WTC11 (cell line): ENCODE results near the gene SAMSN1.

Experiments used
- CREM ChIP-seq: sonication (generic); formaldehyde crosslinking; IDR thresholded peaks from 2 replicates; pipeline ENCODE4 v1.8.1; 2022; ENCODE audit warnings: mild to moderate bottlenecking, missing genetic modification reagents, moderate library complexity
- ELF4 ChIP-seq: sonication (generic); formaldehyde crosslinking; IDR thresholded peaks from 2 replicates; pipeline ENCODE4 v1.8.1; 2022; ENCODE audit warnings: low read depth, mild to moderate bottlenecking, moderate library complexity, missing genetic modification reagents
- MYBL2 ChIP-seq: sonication (generic); formaldehyde crosslinking; IDR thresholded peaks from 2 replicates; pipeline ENCODE4 v1.8.1; 2023; ENCODE audit warnings: mild to moderate bottlenecking, moderate library complexity, missing genetic modification reagents
- NR3C1 ChIP-seq: sonication (generic); formaldehyde crosslinking; conservative IDR thresholded peaks from 2 replicates; pipeline ENCODE4 v1.8.1; 2023; ENCODE audit warnings: low read depth, mild to moderate bottlenecking, missing genetic modification reagents
- TEAD4 ChIP-seq: sonication (generic); formaldehyde crosslinking; IDR thresholded peaks from 2 replicates; pipeline ENCODE4 v1.8.0; 2022; ENCODE audit warnings: mild to moderate bottlenecking, missing genetic modification reagents
- ZNF317 ChIP-seq: sonication (generic); formaldehyde crosslinking; IDR thresholded peaks from 2 replicates; pipeline ENCODE4 v1.8.1; 2023; ENCODE audit warnings: low read depth, mild to moderate bottlenecking, moderate library complexity, missing genetic modification reagents, borderline replicate concordance
- TF ChIP-seq, protein P1 (sequence below): sonication (generic); formaldehyde crosslinking; IDR thresholded peaks from 2 replicates; pipeline ENCODE4 v1.8.1; 2023; ENCODE audit warnings: mild to moderate bottlenecking, missing genetic modification reagents, moderate library complexity
- TF ChIP-seq, protein P2 (sequence below): fragments of 200-600 bp; IDR thresholded peaks from 2 replicates; pipeline ENCODE4 v1.8.0; 2022; ENCODE audit warnings: antibody characterized with exemption
- TF ChIP-seq, protein P3 (sequence below): sonication (generic); formaldehyde crosslinking; IDR thresholded peaks from 2 replicates; pipeline ENCODE4 v1.8.0; 2023; ENCODE audit warnings: mild to moderate bottlenecking, missing genetic modification reagents

DNA sequence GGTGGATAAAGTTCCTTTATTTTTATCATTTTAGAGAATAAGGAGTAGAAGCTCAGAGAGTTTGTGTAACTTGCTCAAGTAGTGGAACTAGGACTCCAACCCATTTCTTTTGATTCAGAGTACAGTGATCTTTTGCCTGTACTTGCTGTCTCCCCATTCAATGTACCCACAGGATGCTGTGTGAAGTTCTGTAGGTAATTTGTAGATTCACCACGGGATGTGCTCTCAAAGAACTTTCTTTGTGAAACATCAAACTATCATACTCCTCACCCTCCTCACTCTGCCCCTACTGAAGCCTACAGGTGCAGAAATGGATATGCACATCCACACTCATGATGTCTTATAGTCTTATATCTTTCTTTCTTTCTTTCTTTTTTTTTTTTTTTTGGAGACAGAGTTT lies 97.3 kb downstream of the SAMSN1 start:
- TF ChIP-seq, protein P1, sequence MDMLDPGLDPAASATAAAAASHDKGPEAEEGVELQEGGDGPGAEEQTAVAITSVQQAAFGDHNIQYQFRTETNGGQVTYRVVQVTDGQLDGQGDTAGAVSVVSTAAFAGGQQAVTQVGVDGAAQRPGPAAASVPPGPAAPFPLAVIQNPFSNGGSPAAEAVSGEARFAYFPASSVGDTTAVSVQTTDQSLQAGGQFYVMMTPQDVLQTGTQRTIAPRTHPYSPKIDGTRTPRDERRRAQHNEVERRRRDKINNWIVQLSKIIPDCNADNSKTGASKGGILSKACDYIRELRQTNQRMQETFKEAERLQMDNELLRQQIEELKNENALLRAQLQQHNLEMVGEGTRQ (CRISPR knock-in tag): no peak
- TF ChIP-seq, protein P2, sequence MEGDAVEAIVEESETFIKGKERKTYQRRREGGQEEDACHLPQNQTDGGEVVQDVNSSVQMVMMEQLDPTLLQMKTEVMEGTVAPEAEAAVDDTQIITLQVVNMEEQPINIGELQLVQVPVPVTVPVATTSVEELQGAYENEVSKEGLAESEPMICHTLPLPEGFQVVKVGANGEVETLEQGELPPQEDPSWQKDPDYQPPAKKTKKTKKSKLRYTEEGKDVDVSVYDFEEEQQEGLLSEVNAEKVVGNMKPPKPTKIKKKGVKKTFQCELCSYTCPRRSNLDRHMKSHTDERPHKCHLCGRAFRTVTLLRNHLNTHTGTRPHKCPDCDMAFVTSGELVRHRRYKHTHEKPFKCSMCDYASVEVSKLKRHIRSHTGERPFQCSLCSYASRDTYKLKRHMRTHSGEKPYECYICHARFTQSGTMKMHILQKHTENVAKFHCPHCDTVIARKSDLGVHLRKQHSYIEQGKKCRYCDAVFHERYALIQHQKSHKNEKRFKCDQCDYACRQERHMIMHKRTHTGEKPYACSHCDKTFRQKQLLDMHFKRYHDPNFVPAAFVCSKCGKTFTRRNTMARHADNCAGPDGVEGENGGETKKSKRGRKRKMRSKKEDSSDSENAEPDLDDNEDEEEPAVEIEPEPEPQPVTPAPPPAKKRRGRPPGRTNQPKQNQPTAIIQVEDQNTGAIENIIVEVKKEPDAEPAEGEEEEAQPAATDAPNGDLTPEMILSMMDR: no peak
- no peak for TF ChIP-seq MYBL2 (CRISPR knock-in tag)
- no peak for TF ChIP-seq NR3C1 (CRISPR knock-in tag)
- TF ChIP-seq, protein P3, sequence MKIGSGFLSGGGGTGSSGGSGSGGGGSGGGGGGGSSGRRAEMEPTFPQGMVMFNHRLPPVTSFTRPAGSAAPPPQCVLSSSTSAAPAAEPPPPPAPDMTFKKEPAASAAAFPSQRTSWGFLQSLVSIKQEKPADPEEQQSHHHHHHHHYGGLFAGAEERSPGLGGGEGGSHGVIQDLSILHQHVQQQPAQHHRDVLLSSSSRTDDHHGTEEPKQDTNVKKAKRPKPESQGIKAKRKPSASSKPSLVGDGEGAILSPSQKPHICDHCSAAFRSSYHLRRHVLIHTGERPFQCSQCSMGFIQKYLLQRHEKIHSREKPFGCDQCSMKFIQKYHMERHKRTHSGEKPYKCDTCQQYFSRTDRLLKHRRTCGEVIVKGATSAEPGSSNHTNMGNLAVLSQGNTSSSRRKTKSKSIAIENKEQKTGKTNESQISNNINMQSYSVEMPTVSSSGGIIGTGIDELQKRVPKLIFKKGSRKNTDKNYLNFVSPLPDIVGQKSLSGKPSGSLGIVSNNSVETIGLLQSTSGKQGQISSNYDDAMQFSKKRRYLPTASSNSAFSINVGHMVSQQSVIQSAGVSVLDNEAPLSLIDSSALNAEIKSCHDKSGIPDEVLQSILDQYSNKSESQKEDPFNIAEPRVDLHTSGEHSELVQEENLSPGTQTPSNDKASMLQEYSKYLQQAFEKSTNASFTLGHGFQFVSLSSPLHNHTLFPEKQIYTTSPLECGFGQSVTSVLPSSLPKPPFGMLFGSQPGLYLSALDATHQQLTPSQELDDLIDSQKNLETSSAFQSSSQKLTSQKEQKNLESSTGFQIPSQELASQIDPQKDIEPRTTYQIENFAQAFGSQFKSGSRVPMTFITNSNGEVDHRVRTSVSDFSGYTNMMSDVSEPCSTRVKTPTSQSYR (CRISPR knock-in tag): no peak
- no peak for TF ChIP-seq TEAD4 (CRISPR knock-in tag)
- no peak for TF ChIP-seq CREM (CRISPR knock-in tag)
- no peak for TF ChIP-seq ZNF317
- no peak for TF ChIP-seq ELF4
